GM18909 (cell line): Measurements from ENCODE around the gene FTCD.
"Not testable (repeated sequence)": the region's sequence is repeated elsewhere in the genome, so short reads cannot be mapped to it uniquely, and the experiment has no call there.

ENCODE experiments used
- ATAC-seq: cut with Tn5 transposase; IDR thresholded peaks from one replicate; pipeline ENCODE4 v1.9.1; 2021; ENCODE audit warnings: mild to moderate bottlenecking; ENCODE audit not compliant: unreplicated experiment, poor library complexity

The FTCD gene

DNA sequence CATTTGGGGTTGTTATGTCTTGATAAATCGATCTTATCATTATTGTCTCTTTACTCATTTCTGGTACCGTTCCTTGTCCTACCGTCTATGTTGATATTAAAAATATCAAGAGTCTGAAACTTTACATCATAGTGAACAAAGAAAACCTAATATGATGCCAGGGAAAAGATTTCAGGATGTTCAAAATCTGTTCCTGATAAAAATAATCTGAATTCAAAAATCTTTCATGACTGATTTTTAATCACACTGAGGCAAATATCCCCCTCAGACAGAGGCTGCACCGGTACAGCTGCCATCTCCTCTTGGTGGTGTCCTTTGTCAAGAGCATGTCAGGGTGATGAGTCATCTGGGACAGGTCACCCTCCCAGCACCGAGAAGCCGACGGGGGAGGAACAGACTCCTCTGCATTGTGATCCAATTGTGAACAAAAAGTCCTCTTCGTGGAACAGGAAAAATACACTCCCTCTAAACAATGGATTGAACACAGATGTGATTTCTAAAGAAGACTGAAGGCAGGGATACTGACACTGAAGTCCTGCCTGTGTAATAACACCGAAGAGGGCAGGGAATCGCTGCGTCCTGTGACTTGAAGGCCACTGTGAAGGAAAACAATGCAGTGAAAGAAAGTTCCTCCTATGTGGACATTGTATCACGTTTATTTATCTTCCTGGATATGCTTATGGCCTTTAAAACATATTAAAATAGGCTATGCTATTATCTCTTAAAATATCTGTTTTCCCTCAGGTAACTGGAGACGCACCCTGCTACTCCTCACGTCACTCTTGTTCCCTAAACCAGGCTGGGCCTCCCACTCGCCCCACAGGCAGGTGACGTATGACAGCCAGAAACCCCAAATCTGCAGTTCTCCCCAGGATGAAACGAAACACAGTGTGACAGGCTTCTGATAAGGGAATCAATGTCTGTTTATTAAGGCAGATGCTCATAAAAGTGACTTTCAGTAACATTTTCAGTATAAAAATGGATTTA lies 33.1 kb upstream of the FTCD start:
- ATAC-seq = no peak

DNA sequence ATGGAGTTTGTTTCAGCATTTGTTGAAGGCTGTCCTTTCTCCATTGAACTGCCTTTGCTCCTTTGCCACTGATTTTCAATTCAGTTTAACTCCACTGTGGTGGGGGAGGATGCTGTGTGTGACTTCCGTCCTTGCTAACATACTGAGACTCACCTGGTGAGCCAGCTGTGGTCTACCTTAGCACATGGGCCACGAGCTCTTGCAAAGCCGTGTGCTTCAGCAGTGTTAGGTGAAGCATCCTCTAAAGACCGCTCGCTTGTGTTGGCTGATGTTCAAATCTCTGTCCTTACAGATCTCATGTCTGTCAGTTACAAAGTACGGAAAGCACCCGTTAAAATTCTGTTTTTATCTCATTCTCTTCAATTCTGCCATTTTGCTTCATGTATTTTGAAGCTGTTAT lies 32.4 kb upstream of the FTCD start:
- no peak for ATAC-seq

DNA sequence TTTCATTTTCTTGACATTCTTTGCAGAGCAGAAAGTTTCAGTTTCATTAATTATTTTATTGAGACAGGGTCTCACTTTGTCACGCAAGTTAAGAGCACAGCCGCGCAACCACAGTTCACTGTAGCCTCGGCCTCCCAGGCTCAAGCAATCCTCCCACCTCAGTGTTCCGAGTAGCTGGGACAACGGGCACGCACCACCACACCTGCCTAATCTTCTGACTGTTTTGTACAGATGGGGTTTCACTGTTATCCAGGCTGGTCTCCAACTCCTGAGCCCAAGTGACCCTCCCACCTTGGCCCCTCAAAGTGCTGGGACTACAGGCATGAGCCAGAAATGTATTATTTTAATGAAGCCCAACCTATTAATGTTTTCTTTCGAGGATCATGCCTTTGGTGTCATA lies 31.9 kb upstream of the FTCD start:
- ATAC-seq = no peak

DNA sequence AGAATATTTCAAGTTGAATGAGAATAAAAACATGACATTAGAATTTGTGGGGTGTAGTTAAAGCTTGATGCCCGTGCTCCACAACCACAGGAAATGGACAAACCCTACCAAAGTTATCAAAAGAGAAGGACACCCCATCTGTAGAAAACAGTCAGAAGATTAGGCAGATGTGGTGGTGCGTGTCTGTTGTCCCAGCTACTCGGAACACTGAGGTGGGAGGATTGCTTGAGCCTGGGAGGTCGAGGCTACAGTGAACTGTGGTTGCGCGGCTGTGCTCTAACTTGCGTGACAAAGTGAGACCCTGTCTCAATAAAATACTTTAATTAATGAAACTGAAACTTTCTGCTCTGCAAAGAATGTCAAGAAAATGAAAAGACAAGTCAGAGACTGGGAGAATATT lies 30.3 kb upstream of the FTCD start:
- ATAC-seq = no peak

DNA sequence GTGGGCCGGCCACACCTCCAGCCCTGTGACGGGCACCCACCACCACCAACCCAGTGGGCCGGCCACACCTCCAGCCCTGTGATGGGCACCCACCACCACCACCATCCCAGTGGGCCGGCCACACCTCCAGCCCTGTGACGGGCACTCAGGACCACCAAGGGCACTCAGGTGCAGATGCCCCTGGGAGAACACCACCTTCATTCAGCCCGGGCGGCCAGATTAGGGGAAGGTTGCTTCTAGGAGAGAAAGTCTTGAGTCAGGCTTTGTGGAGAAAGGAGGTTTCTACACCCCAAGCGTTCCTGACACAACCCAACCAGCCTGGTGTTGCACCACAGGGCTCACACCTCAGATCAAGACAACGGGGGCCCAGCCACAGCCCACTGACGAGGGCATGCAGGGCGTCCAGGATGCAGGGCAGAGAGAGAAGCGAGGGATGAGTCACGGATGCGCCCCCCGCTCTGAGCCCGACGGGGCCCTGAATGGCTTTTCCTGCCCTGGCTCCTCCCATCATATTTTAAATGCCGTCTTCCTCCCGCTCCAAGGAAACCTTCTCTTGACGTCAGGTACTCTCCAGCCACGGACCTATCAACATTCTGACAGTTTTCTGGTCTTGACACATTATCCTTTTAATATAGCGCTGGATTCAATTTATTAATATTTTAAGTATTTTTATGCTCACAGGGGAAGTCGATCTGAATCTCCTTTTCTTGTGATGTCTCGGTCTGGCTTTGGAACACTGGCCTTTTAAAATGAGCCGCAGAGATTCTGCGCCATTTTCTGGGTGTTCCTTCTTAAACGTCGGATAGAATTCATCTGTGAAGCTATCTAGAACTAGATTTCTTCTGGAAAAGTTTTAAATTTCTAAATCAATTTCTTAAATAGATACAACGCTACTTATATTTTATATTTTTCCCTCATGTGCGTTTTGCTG lies 29.5 kb upstream of the FTCD start:
- ATAC-seq = no peak

DNA sequence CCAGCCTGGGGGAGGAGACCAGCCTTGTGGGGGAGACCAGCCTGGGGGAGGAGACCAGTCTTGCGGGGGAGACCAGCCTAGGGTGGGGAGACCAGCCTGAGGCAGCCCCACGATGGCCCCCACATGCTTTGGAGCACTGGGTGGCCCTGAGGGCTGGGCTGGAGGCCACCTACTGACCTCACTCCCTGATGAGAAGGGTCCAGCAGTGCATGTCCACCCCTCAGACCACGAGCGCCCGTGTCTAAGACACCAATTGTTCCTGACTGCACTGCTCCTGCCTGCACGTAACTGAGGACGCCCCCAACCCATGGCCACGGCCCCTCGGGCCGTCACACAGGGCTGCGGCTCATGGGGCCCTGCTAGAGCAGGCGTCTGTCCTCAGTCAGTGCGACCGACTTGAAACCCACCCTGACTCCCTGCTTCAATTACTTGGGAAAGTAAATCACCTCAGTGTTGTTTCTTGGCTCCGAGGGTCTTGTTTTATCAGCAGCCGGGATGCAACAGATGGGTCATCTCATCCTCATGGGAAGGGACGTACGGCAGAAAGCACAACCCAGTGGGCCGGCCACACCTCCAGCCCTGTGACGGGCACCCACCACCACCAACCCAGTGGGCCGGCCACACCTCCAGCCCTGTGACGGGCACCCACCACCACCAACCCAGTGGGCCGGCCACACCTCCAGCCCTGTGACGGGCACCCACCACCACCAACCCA lies 28.7 kb upstream of the FTCD start, which contains the start of gene SPATC1L:
TSS of gene SPATC1L (minus strand) at position 550 of the 715 bp plus-strand sequence. CDS start 1,643 bp downstream, outside the sequence.
- no peak for ATAC-seq

DNA sequence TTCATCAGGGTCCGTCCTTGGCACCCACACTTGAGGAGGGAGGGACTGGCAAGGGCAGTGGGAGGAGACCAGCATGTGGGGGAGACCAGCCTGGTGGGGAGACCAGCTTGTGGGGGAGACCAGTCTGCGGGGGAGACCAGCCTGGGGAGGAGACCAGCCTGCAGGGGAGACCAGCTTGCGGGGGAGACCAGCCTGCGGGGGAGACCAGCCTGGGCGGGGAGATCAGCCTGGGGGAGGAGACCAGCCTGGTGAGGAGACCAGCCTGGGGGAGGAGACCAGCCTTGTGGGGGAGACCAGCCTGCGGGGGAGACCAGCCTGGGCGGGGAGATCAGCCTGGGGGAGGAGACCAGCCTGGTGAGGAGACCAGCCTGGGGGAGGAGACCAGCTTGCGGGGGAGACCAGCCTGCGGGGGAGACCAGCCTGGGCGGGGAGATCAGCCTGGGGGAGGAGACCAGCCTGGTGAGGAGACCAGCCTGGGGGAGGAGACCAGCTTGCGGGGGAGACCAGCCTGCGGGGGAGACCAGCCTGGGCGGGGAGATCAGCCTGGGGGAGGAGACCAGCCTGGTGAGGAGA lies 28.0 kb upstream of the FTCD start:
- not testable (repeated sequence) for ATAC-seq

DNA sequence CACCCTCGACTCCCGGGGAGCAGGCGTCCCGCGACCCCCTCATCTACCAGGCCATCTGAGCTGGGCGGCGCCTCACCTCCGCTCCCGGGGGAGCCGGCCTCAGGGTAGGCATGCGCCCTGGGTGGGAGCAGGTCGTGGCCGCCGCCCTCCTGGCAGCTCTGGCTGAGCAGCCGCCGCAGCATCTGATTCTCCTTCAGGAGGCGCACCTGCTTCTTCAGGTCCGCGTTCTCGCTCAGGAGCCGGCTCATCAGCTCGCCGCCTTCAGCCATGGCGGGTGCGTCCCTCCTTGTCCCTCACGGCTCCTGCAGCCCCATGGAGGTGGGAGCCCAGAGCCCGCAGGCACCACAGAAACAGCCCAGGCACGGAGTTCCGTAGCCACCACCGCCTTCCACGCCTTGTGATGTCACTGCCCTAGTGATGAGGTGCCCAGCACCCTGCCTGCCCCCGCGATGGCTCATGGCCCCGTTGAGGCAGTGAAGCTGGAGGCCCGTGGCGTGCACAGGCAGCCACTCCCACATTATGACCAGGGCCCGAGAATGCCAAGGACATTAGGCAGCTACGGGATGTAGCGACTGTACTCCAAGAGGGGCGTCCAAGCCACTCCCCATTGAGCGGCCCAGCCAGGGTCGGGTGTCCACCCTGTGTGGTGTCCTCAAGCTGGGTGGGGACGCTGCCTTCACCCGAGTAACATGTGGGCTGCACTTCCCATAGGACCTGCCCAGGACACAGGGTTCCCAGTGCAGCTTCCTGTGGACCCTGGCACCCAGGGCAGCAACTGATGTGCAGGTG lies 27.4 kb upstream of the FTCD start:
- ATAC-seq = no peak

DNA sequence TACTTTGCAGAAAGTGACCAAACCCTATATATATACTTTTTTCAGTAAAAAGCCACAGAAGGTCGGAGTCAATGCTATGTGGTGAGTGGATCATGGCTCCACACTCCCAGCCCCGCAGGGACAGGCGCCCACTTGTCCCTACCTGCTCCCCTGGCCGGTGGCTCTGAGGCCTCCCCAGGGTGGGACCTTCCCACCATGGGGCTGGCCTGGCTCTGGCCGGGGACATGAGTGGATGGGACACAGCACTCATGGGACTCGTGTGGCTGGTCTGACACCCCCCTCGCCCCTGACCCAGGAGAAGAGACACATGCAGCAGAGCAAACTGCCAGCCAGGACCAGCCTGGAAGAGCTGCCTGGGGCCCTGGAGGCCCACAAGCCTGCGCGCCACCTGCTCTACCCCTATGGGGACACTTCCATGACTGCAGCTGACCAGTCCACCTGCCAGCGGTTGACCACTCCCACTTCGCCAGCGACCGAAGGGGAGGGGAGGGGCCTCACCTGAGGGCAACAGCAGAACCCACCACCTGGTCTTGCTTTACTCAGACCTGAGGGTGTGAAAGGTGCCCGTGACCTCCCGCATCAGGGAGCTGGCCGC lies 26.7 kb upstream of the FTCD start:
- no peak for ATAC-seq

DNA sequence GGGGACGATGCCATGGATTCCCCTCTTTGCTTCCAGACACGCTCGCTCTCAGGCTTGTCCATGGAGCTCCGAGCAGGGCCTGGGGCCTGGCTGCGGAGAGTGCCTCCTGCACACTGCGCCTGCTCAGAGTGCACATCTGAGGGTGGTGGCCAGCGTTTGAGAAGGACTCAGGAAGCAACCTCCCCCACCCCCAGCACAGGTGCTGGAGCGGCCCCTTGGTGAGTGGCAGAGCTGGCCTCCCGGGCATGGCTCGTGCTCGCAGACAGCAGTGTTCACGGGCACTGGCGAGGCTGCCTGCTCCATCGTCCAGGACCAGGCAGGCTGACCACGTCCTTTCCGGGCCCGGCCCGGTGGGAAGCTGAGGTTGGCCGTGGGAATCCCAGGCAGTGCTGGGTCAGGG lies 26.1 kb upstream of the FTCD start:
- no peak for ATAC-seq

DNA sequence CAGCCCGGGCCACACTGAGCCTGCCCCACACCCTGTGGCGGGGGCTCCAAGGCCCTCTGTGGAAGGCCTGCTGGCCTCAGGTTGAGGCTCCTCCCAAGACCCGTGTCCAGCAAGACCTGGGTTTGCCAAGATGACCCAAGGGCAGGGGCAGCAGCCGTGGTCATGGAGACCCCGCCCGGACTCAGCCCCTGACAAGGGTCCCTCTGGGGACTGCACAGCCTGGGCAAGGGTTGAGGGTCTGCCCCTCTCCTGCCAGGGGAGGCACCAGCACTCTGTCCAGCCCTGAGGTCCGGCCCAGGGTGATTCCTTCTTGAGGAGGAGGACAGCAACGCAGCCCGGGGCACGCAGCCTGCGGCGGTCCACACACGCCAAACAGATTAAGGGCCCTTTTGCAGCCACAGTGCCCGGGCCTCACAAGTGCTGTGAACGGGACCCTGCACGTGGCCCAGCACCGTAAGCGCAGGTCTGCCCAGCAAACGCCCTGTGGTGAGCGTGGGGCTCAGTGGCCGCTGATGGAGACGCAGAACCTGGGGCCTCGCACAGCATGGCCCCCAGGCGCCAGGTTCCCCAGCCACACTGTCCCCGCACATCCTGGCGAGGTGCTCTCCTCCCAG lies 25.5 kb upstream of the FTCD start:
- no peak for ATAC-seq

DNA sequence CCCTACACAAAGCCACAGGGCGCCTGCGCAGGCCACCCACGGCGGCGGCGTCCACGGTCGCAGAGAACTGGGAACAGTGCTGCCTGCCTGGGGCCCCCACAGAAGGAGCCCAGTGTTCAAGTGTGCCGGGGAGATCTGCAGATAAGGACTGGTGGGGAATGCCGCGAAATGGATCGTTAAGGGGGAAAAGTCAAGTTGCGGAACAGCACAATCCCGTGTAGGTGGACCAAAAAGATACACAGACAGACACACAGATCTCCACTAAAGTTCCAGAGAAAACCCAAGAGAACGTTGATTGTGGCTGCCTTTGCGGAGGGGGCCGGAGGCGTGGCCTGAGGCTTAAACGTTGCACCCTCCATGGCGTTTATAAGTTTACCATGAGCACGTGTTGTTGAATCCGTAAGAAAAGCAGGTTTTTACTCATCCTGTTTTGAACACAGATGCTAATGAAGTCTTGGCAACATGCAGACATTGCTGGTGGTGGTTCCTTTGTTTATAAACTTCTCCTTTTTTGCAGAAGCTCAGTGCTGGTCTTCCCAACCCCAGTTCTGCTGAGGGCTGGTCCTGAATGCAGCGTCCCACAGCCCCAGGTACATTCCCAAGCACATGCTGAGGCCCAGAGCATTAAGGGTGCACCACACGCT lies 24.8 kb upstream of the FTCD start:
- no peak for ATAC-seq

DNA sequence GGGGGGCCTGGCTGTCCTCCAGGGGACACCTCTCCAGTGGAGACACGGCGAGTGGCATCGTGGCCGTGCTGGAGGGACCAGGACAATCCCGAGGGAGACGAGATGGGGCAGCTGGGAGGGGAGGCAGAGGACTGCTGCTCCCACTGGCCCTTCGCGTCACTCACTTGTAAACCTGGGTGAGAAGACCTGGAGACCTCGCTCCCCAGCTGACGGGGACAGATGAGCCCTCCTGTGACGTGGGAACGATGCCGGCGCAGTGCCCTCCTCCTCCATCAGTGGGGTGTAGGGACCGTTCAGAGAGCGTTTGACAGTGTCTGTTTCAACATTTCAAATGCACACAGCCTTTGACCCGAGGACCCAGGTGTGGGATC lies 24.3 kb upstream of the FTCD start:
- ATAC-seq = no peak

DNA sequence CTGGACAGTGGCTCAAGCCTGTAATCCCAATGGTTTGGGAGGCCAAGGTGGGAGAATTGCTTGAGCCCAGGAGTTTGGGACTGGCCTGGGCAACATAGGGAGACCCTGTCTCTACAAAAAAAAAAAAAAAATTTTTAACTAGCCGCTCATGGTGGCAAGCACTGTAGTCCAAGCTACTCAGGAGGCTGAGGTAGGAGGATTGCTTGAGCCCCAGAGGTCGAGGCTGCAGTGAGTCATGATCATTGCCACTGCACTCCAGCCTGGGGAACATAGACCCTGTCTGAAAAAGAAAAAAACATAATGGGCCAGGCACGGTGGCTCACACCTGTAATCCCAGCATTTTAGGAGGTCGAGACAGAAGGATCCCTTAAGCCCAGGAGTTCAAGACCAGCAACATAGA lies 23.6 kb upstream of the FTCD start:
- no peak for ATAC-seq

DNA sequence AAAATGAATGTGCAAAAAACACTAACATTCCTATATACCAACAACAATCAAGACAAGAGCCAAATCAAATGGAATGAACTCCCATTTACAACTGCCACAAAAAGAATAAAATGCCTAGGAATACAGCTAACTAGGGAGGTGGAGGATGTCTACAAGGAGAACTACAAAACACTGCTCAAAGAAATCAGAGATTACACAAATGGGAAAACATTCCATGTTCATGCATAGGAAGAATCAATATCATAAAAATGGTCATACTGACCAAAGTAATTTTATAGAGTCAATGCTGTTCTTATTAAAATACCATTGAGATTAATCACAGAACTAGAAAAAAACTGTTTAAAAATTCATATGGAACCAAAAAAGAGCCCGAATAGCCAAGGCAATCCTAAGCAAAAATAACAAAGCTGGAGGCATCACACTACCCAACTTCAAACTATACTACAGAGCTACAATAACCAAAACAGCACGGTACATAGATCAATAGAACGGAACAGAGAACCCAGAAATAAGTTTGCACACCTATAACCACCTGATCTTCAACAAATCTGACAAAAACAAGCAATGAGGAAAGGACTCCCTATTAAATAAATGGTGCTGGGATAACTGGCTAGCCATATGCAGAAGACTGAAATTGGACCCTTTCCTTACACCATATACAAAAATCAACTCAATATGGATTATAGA lies 21.2 kb upstream of the FTCD start:
- not testable (repeated sequence) for ATAC-seq

DNA sequence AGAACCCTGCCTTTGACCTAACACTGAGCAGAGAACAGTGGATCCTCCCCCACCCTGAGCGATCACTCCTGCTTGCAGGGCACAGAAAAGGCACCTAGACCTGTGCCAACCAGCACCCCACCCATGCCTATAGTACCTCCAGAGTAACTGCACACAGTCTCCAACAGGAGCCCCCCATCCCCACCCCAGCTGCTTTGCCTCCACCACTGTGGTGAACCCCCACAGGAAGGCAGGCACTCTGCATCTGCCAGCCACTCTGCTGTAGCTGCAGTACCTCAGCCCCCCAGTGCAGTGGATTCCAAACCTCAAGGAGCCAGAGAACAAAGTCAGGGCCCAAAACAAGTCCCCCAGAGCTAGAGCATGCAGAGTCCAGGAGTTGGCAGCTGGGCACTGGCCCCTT lies 18.2 kb upstream of the FTCD start:
- ATAC-seq = no peak

DNA sequence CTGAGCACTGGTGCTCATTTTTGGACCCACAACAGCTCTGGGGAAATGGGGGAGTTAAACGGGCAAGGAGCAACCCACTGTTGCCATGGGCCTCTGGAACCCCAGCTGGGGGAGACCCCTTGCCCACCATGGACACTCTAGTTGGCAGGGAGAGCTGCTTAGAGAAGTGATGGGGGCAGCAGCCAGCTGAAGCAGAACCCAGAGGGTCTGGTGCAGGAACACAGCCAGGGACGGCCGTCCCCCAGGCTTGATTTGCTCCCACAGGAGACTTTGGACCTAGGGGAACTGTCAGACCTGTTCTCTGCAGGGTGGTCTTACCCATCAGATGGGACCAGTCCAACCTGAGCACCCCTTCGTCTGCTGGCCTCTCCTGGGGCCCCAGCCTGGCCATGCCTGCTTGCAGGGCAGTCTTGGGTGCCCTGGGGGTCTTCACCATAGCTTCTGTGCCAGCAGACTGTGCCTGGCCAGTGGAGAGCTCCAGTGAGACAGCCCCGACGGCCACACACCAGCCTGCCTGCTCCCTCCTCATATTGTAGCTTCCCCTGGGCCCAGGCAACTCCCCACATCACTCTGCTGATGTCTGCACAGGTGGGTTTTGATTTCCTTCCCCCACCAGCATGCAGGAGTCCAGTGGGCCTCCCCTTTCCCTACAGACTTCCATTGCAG lies 17.6 kb upstream of the FTCD start:
- ATAC-seq = no peak
